NCI-H1436 (cell line): Measurements from ENCODE around the gene CTDSP2.
"Not testable (repeated sequence)": the region's sequence is repeated elsewhere in the genome, so short reads cannot be mapped to it uniquely, and the experiment has no call there.

Source experiments
- DNase-seq: peaks from one replicate; lab custom pipeline; 2025; lab: John Stamatoyannopoulos, UW

CTDSP2 gene

GRCh38 chr12:57834086-57834876, 12.2 kb downstream of the CTDSP2 start:
- no peak for DNase-seq

- no peak for DNase-seq
Observed at GRCh38 chr12:57833672-57834071, 12.9 kb downstream of the CTDSP2 start.

- no peak for DNase-seq
Observed at GRCh38 chr12:57832966-57833365, 13.6 kb downstream of the CTDSP2 start.

- no peak for DNase-seq
Observed at GRCh38 chr12:57830393-57830792, 16.1 kb downstream of the CTDSP2 start.

GRCh38 chr12:57829025-57829777, 17.3 kb downstream of the CTDSP2 start:
- no peak for DNase-seq

GRCh38 chr12:57826966-57827365, 19.6 kb downstream of the CTDSP2 start:
- no peak for DNase-seq

GRCh38 chr12:57826400-57826799, 20.1 kb downstream of the CTDSP2 start:
- no peak for DNase-seq

- DNase-seq = no peak
Observed at GRCh38 chr12:57825451-57825850, 21.1 kb downstream of the CTDSP2 start.

- no peak for DNase-seq
Observed at GRCh38 chr12:57823908-57824640, 22.5 kb downstream of the CTDSP2 start.

GRCh38 chr12:57823131-57823907, 23.2 kb downstream of the CTDSP2 start:
- DNase-seq = no peak

- DNase-seq = no peak
Observed at GRCh38 chr12:57822392-57823130, 24.0 kb downstream of the CTDSP2 start.

GRCh38 chr12:57821474-57822214, 24.9 kb downstream of the CTDSP2 start:
- DNase-seq = no peak

- DNase-seq = not testable (repeated sequence)
Observed at GRCh38 chr12:57821015-57821414, 25.5 kb downstream of the CTDSP2 start.

GRCh38 chr12:57820119-57820518, 26.4 kb downstream of the CTDSP2 start:
- not testable (repeated sequence) for DNase-seq

GRCh38 chr12:57817990-57818331, 28.6 kb downstream of the CTDSP2 start:
- DNase-seq = not testable (repeated sequence)

- DNase-seq = no peak
Observed at GRCh38 chr12:57817261-57817989, 29.1 kb downstream of the CTDSP2 start.

- no peak for DNase-seq
Observed at GRCh38 chr12:57816855-57817151, 29.7 kb downstream of the CTDSP2 start.

- DNase-seq = no peak
Observed at GRCh38 chr12:57816001-57816854, 30.3 kb downstream of the CTDSP2 start.
